Activated CD4-positive, alpha-beta T cell treated with anti-CD3 and anti-CD28 coated beads, Interleukin-2, amount 50 U/mL, for 48 hours (primary cell): Measurements from ENCODE around the gene HADH.

Source experiments
- DNase-seq, 2 experiments: peaks; one replicate each; pipeline ENCODE4 v3.0.0-alpha.2; 2020

Gene HADH

GRCh38 chr4:108060164-108060563 lies 70.5 kb downstream of the HADH start:
- DNase-seq, result no peak

DNA sequence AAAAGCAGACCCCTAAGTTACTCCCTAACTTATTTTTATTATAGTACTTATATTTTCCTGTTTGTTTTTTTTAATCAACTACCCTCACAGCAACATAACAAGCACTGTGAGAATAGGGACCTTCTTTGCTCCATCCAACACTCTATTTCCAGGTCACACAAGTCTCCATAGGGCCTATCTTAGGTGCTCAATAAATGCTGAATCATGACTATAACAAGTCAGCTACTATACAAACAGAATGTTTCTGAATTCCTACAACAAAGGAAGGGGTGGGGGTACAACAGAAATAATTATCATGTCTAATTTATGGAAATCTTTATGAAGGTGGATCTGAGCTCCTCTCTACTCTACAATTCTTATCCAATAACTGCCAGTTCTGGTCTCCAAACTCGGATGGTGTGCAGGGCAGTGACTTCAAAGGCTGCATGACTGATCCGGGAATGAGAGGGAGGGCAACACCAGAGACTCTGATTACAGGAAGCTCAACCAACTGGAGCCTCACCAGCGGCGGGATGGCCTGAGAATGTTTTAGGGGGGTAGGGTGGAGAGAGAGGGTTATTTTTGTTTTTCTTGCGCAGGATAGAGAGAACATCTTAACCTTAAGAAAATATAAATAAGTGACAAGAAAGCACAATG lies 71.1 kb downstream of the HADH start:
- no peak for DNase-seq

DNA sequence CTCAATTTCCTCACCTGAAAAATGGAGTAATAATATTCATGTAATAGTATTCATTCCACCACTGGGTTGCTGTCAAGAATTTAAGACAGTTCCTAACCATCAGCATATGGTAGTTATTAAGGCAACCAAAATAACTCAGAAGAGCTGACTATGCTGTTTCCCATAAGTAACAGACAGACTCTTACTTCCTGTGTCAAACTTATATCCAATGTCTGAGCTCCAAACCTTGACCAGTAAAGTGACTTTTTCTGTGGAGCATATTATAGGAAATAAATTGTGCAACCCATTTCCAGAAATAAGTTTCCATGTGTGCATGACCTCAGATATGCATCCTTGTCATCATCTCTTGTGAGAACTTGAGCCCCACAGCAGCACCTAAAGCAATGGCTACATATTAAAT lies 78.8 kb downstream of the HADH start:
- DNase-seq, result no peak

GRCh38 chr4:108070775-108071174 lies 81.1 kb downstream of the HADH start:
- DNase-seq, result no peak

- DNase-seq, result peak in 1 of 2 experiments; percentile 47
Measured at GRCh38 chr4:108072300-108072699, 82.6 kb downstream of the HADH start.

DNA sequence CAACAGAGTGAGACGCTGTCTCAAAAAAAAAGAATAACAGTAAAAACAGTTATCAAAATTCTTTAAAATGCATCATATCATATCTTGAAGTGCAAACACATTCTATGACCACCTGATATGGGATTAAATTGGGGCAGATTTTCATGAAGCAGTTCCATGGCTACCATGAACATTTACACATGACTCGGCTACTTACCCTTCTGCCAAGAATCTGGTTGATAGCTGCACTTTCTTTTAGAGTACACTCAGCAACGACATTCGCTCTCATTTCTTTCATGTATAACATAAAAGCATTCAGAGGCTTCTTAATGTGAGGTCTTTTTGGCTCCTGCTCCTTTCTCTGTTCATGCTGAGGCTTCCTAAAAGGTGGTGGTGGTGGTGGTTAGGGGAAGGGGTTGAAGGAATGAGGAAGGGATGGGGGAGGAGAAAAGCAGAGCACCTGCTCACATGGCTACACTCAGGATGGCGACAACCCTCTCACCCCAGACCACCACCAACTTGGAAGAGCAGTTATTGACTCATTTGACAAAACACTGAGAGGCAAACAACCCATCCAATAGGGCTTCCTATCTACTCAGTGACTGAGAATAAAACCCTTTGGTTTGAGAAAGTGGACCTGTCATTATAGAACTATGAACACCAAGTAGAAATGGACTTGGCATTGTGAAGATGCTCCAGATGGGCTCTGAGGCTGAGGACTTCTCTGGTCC lies 88.5 kb downstream of the HADH start:
- DNase-seq, result no peak

DNA sequence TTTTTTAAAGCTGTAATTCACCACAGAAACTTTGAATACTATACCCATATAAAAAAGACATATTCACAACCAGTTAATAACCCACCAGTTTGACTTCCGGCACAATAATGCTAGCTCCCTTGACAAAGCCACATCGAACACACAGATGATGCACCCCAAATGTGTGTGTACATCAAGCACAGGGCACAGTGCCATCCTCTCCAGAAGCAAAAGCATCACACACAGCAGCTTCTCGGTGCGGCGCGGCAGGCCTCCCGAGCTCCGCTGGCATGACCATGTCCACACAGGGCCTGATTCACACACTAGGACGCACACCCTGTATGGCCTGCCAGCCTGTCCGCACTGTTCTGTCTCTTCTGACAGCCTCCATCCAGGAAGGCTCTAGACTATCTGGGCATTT lies 91.1 kb downstream of the HADH start:
- peak; percentile 32 to 43 for DNase-seq

- no peak for DNase-seq
Measured at GRCh38 chr4:108081256-108081655, 91.6 kb downstream of the HADH start.
